Nephron progenitor cell (in vitro differentiated cells): ENCODE measurements around the gene VGLL4.
A peak's percentile ranks its signal among the peaks of the same experiment; 100 is the strongest.

Experiments used
- DNase-seq: peaks from one replicate; pipeline ENCODE4 v3.0.0; 2021
- H3K27ac Mint-ChIP-seq: 2 replicates; pipeline ENCODE4 v1.8.0; 2021; ENCODE audit warnings: mild to moderate bottlenecking, moderate library complexity, mixed read lengths
- H3K27me3 Mint-ChIP-seq: 2 replicates; pipeline ENCODE4 v1.8.0; 2021; ENCODE audit warnings: mild to moderate bottlenecking, low read depth, mixed read lengths; ENCODE audit not compliant: poor library complexity
- H3K36me3 Mint-ChIP-seq: 2 replicates; pipeline ENCODE4 v1.8.0; 2021; ENCODE audit warnings: low read depth, mixed read lengths
- H3K4me1 Mint-ChIP-seq: 2 replicates; pipeline ENCODE4 v1.8.0; 2021; ENCODE audit warnings: mixed read lengths
- H3K4me3 Mint-ChIP-seq: 2 replicates; pipeline ENCODE4 v1.8.0; 2021; ENCODE audit warnings: mild to moderate bottlenecking, moderate library complexity, mixed read lengths
- H3K9me3 Mint-ChIP-seq: 2 replicates; pipeline ENCODE4 v1.8.0; 2021; ENCODE audit warnings: mild to moderate bottlenecking, moderate library complexity, mixed read lengths
- TF ChIP-seq, protein P1 (sequence below): fragments of 200-600 bp; sonication (generic); IDR thresholded peaks from 2 replicates; pipeline ENCODE4 v1.5.0; 2021; ENCODE audit warnings: antibody characterized with exemption

The VGLL4 gene

DNA sequence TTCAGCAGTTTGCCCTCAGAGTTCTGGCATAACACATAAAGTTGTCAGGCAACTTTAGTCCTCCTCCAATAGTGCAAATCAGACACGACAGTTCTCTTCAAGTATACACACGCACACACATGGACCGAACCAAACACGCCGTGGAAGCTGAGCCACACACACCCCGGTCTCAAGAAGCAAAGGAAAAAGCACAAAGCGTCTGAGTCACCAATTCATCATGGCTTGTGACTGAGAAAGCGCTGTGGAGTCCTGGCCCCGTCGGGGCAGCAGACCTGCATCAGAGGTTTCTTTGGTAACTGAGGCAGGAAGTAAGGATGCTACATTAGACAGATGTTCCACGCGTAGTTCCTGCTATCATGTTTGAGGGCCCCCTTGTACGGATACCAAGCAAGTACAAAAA is 85.7 kb downstream of the VGLL4 start:
- Mint-ChIP-seq H3K9me3 (no peaks in the 10 kb centered on the region), H3K4me1 (peaks cover 83% of the 10 kb centered on the region), H3K27ac (peak overlapping the region; percentile 97), H3K27me3 (no peaks in the 10 kb centered on the region), H3K4me3 (no peak overlapping the region), H3K36me3 (peaks cover 52% of the 10 kb centered on the region)
- TF ChIP-seq, protein P1, sequence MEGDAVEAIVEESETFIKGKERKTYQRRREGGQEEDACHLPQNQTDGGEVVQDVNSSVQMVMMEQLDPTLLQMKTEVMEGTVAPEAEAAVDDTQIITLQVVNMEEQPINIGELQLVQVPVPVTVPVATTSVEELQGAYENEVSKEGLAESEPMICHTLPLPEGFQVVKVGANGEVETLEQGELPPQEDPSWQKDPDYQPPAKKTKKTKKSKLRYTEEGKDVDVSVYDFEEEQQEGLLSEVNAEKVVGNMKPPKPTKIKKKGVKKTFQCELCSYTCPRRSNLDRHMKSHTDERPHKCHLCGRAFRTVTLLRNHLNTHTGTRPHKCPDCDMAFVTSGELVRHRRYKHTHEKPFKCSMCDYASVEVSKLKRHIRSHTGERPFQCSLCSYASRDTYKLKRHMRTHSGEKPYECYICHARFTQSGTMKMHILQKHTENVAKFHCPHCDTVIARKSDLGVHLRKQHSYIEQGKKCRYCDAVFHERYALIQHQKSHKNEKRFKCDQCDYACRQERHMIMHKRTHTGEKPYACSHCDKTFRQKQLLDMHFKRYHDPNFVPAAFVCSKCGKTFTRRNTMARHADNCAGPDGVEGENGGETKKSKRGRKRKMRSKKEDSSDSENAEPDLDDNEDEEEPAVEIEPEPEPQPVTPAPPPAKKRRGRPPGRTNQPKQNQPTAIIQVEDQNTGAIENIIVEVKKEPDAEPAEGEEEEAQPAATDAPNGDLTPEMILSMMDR, result no peak
- no peak for DNase-seq

GRCh38 chr3:11556851-11557644 is 86.7 kb downstream of the VGLL4 start:
- no peak for DNase-seq
- Mint-ChIP-seq H3K27me3 (no peaks in the 10 kb centered on the region), H3K36me3 (peaks cover 54% of the 10 kb centered on the region), H3K27ac (peak overlapping the region; percentile 97), H3K4me3 (peak overlapping the region; percentile 47), H3K4me1 (peaks cover 73% of the 10 kb centered on the region), H3K9me3 (peaks cover 7% of the 10 kb centered on the region)
- TF ChIP-seq, protein P1, result no peak

- H3K9me3 Mint-ChIP-seq, result peaks cover 14% of the 10 kb centered on the region
- no peaks in the 10 kb centered on the region for H3K27me3 Mint-ChIP-seq
- H3K4me3 Mint-ChIP-seq, result peak overlapping the region; percentile 47
- peaks cover 62% of the 10 kb centered on the region for H3K36me3 Mint-ChIP-seq
- peak overlapping the region; percentile 70 for H3K27ac Mint-ChIP-seq
- no peak for DNase-seq
- peaks cover 65% of the 10 kb centered on the region for H3K4me1 Mint-ChIP-seq
- TF ChIP-seq, protein P1, result no peak
Observed at GRCh38 chr3:11555881-11556633, 87.7 kb downstream of the VGLL4 start.

DNA sequence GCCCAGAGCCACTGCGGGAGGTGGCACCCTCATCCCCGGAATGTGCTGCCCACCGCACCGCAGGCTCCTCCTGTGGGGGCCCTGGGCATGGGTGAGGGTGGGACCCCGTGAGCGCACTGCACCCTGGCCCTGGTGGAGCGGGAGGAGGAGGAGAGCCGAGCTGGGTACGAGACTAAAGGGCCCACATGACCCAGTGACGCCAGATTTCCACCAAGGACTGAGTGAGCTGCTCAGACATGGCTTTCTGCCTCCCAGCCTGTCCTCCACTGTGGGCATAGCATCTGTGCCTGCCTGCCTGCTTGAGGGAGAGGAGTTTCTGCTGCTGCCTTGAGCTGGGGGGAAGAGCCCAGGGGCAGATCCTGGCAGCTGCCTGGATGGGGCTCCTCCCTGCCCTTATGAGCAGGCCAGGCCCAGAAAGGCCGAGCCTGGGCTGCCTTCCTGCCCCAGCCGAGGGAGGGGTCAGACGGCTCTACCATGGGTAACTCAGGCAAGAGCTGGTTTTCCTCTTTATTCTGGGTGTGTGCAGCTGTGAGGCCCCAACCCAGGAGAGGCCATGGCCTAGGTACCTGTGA is 88.4 kb downstream of the VGLL4 start:
- no peak overlapping the region for H3K27ac Mint-ChIP-seq
- DNase-seq, result no peak
- TF ChIP-seq, protein P1, result no peak
- H3K4me1 Mint-ChIP-seq, result peaks cover 58% of the 10 kb centered on the region
- peaks cover 21% of the 10 kb centered on the region for H3K9me3 Mint-ChIP-seq
- H3K4me3 Mint-ChIP-seq, result no peak overlapping the region
- no peaks in the 10 kb centered on the region for H3K27me3 Mint-ChIP-seq
- peaks cover 62% of the 10 kb centered on the region for H3K36me3 Mint-ChIP-seq

DNA sequence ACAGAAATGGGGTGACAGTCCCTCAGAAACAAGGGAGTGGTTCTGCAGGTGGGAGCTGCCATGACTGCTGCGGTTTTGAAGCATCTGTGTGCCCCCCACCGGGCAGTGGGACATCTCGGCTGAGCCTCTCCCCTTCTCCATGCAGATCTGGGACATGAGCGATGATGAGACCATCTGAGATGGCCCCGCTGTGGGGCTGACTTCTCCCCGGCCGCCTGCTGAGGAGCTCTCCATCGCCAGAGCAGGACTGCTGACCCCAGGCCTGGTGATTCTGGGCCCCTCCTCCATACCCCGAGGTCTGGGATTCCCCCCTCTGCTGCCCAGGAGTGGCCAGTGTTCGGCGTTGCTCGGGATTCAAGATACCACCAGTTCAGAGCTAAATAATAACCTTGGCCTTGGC is 89.0 kb downstream of the VGLL4 start:
- H3K27me3 Mint-ChIP-seq, result no peaks in the 10 kb centered on the region
- H3K27ac Mint-ChIP-seq, result peak overlapping the region; percentile 78
- peaks cover 27% of the 10 kb centered on the region for H3K9me3 Mint-ChIP-seq
- DNase-seq, result no peak
- H3K36me3 Mint-ChIP-seq, result peaks cover 62% of the 10 kb centered on the region
- TF ChIP-seq, protein P1, result no peak
- peaks cover 52% of the 10 kb centered on the region for H3K4me1 Mint-ChIP-seq
- H3K4me3 Mint-ChIP-seq, result no peak overlapping the region
